CD4-positive, alpha-beta memory T cell (primary cell): ENCODE measurements around the gene SLC35F1. TPM values are rescaled to one million over a fixed set of nuclear protein-coding genes. Genes with fewer than 3 reads are reported as not detected.
A peak's percentile ranks its signal among the peaks of the same experiment; 100 is the strongest.

Experiments used
- CTCF ChIA-PET: fragments of 350-600 bp; sonication (Branson Sonifier 250); formaldehyde crosslinking; loops from one replicate; lab custom pipeline; 2021; ENCODE audit warnings: inconsistent platforms; ENCODE audit not compliant: partially characterized antibody; lab: Charles Lee
- POLR2A ChIA-PET: fragments of 350-600 bp; sonication (Branson Sonifier 250); formaldehyde crosslinking; loops from one replicate; lab custom pipeline; 2021; ENCODE audit not compliant: partially characterized antibody; lab: Charles Lee
- DNase-seq, 5 donors: peaks; one replicate each; pipeline versions ENCODE4 v3.0.0 to v3.0.0-alpha.2; 2020 to 2022; ENCODE audit warnings: mixed read lengths in 1 of 5
- H3K27ac ChIP-seq: one replicate; pipeline ENCODE4 v1.7.0; 2013; ENCODE audit warnings: low read depth, low read length
- H3K27me3 ChIP-seq: 2 replicates; pipeline ENCODE4 v1.7.0; 2013; ENCODE audit warnings: mild to moderate bottlenecking, low read length, moderate library complexity; ENCODE audit not compliant: insufficient read depth
- H3K36me3 ChIP-seq: 2 replicates; pipeline ENCODE4 v1.7.0; 2013; ENCODE audit warnings: mild to moderate bottlenecking, low read length, moderate library complexity; ENCODE audit not compliant: insufficient read depth
- H3K4me1 ChIP-seq: 2 replicates; pipeline ENCODE4 v1.7.0; 2013; ENCODE audit warnings: mild to moderate bottlenecking, low read length, moderate library complexity; ENCODE audit not compliant: insufficient read depth
- H3K4me3 ChIP-seq, 2 donors: one replicate each; pipeline ENCODE4 v1.7.0; 2013; ENCODE audit warnings: low read length in 2 of 2, mild to moderate bottlenecking in 1 of 2
- H3K9me3 ChIP-seq, 2 donors: one replicate each; pipeline ENCODE4 v1.7.0; 2013; ENCODE audit warnings: low read length in 2 of 2, control low read depth in 1 of 2; ENCODE audit not compliant: control insufficient read depth in 1 of 2
- H3K27ac Mint-ChIP-seq, 7 donors: one replicate each; pipeline ENCODE4 v1.8.0; 2020 to 2021; ENCODE audit warnings: mixed read lengths in 7 of 7, mild to moderate bottlenecking in 6 of 7, inconsistent platforms in 3 of 7, moderate library complexity in 3 of 7
- H3K27me3 Mint-ChIP-seq, 2 donors: one replicate each; pipeline ENCODE4 v1.8.0; 2020 to 2021; ENCODE audit warnings: mixed read lengths in 2 of 2
- H3K36me3 Mint-ChIP-seq, 2 donors: one replicate each; pipeline ENCODE4 v1.8.0; 2020 to 2021; ENCODE audit warnings: mixed read lengths in 2 of 2, inconsistent platforms in 1 of 2, mild to moderate bottlenecking in 1 of 2
- H3K4me1 Mint-ChIP-seq, 4 donors: one replicate each; pipeline ENCODE4 v1.8.0; 2020 to 2021; ENCODE audit warnings: mixed read lengths in 4 of 4, mild to moderate bottlenecking in 1 of 4
- H3K4me3 Mint-ChIP-seq, 8 donors: one replicate each; pipeline ENCODE4 v1.8.0; 2020 to 2021; ENCODE audit warnings: mixed read lengths in 8 of 8, mild to moderate bottlenecking in 7 of 8, moderate library complexity in 6 of 8, inconsistent platforms in 3 of 8
- H3K9me3 Mint-ChIP-seq, 8 donors: one replicate each; pipeline ENCODE4 v1.8.0; 2020 to 2021; ENCODE audit warnings: mixed read lengths in 8 of 8, mild to moderate bottlenecking in 5 of 8, inconsistent platforms in 3 of 8, moderate library complexity in 1 of 8
- intact Hi-C: fragments of 100-400 bp; cut with micrococcal nuclease; formaldehyde crosslinking; loops from one replicate; pipeline ENCODE4 v1.15.1; 2023
- polyA plus RNA-seq, 2 donors: library from polyadenylated mRNA; unstranded; fragments of 300-500 nt; fragmentation: Illumina TruSeq; gene quantifications; one replicate each; pipeline ENCODE4 v1.2.3, GENCODE V29; 2021
- total RNA-seq, 2 experiments: library from RNA; stranded (reverse); gene quantifications; one replicate each; pipeline ENCODE4 v1.2.3, GENCODE V29; 2021

SLC35F1 gene
- total and polyA plus RNA-seq, 4 experiments from 2014 or later = not detected

DNA sequence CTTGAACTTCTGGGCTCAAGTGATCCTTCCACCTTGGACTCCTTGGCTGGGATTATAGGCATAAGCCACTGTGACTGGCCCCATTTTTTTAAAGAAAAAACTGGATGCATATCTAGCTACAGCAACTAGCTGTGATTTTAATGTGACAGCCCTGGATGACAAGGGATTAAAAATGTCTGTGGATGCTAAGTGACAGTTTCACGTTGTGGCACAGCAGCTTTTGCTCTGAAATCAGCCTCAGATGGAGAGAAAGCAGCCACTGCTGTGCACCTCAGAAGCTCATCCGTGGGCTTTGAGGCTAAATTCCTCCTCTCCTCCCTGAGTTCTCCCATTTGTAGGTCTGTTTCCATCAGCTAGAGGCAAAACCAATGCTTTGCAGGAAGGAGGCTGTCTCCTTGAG lies 195.3 kb downstream of the SLC35F1 start:
- CTCF ChIA-PET = no interaction called here
- intact Hi-C loops = no loop called here
- no peak overlapping the region for H3K27ac Mint-ChIP-seq

GRCh38 chr6:118103381-118104146 lies 196.5 kb downstream of the SLC35F1 start:
- no peaks in the 10 kb centered on the region for H3K36me3 ChIP-seq
- no peaks in the 10 kb centered on the region for H3K4me1 ChIP-seq
- POLR2A ChIA-PET = no interaction called here

More for the DNA sequence above, 195.3 kb downstream of the SLC35F1 start:
- Histone ChIP-seq H3K4me1 (no peaks in the 10 kb centered on the region), H3K27ac (no peak overlapping the region), H3K4me3 (no peak overlapping the region), H3K27me3 (no peaks in the 10 kb centered on the region), H3K36me3 (no peaks in the 10 kb centered on the region), H3K9me3 (no peaks in the 10 kb centered on the region)
- H3K4me3 Mint-ChIP-seq = no peak overlapping the region
- peaks cover 2 to 3% of the 10 kb centered on the region in 2 donors for H3K27me3 Mint-ChIP-seq
- H3K36me3 Mint-ChIP-seq = no peaks in the 10 kb centered on the region
- POLR2A ChIA-PET = no interaction called here
- H3K4me1 Mint-ChIP-seq = no peaks in the 10 kb centered on the region
- peaks cover 0 to 2% (median 0%) of the 10 kb centered on the region in 8 donors for H3K9me3 Mint-ChIP-seq
- DNase-seq = no peak

DNA sequence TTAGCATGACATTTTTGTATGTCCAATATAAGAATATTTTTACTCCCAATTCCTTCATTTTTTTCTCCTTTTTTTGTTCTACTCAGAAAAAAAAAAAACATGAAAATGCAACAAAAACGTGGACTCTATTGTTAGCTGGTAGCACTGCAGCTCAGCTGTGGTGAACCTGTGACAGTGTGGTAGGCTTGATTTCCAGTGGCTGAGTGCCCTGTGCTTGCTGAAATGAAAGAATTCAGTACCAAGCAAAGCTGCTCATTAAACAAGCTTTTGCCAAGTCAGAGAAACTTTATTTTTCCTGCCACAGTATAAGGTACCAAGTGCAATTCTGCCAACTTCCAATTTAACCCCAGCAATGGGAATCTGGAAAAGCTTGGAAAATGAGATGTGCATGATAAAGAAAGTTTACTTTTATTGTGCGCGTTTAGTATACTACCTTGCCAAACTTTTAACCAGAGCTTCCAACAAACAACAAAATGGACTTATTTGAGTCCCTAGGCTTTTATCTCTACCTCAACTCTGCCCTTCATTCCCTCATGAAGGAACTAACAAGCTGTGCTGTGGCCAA lies 215.2 kb downstream of the SLC35F1 start:
- no peaks in the 10 kb centered on the region for H3K4me1 Mint-ChIP-seq
- no peaks in the 10 kb centered on the region for H3K36me3 Mint-ChIP-seq
- ChIA-PET POLR2A (no interaction called here), CTCF (no interaction called here)
- peaks cover 0 to 2% of the 10 kb centered on the region in 2 donors for H3K27me3 Mint-ChIP-seq
- Histone ChIP-seq H3K27ac (no peak overlapping the region), H3K36me3 (no peaks in the 10 kb centered on the region), H3K27me3 (no peaks in the 10 kb centered on the region), H3K4me3 (no peak overlapping the region), H3K4me1 (no peaks in the 10 kb centered on the region), H3K9me3 (no peaks in the 10 kb centered on the region)
- H3K27ac Mint-ChIP-seq = no peak overlapping the region
- no peak overlapping the region for H3K4me3 Mint-ChIP-seq
- DNase-seq = no peak
- H3K9me3 Mint-ChIP-seq = peaks cover 0 to 2% (median 0%) of the 10 kb centered on the region in 8 donors
- intact Hi-C loops = no loop called here

More at GRCh38 chr6:118103381-118104146, 196.5 kb downstream of the SLC35F1 start:
- no peak for DNase-seq
- H3K27me3 Mint-ChIP-seq = peaks cover 2 to 3% of the 10 kb centered on the region in 2 donors
- intact Hi-C loops = no loop called here
- Histone ChIP-seq H3K4me3 (no peak overlapping the region), H3K9me3 (no peaks in the 10 kb centered on the region), H3K27ac (no peak overlapping the region), H3K27me3 (no peaks in the 10 kb centered on the region)
- H3K27ac Mint-ChIP-seq = no peak overlapping the region
- CTCF ChIA-PET = interaction anchor here (1.2 kb wide), 1 partner anchor 10 kb away, joined by 3 read pairs; no protein-coding TSS in a partner anchor
- peaks cover 0 to 2% (median 0%) of the 10 kb centered on the region in 8 donors for H3K9me3 Mint-ChIP-seq
- H3K36me3 Mint-ChIP-seq = no peaks in the 10 kb centered on the region
- H3K4me1 Mint-ChIP-seq = no peaks in the 10 kb centered on the region
- no peak overlapping the region for H3K4me3 Mint-ChIP-seq

DNA sequence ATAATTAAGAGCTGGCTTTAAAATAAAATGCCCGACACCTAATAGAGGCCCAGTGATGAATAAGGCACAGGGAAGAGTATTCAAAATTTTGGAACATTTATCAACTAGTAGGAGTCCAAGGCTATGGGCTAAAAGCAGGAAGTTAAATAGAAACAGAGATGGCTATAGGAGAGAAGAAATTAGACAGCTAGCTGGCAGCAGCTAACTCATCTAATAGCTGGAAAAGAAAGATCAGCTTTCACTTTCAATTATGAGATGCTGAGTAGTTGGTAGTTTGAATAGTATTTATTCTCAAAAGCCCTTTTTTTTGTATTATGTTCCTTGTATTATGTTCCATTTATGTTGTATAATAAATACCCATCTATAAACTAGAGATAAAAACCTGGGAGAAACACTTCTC lies 215.7 kb downstream of the SLC35F1 start:
- ChIA-PET POLR2A (no interaction called here), CTCF (no interaction called here)
- Mint-ChIP-seq H3K27ac (no peak overlapping the region), H3K9me3 (peaks cover 0 to 2% (median 0%) of the 10 kb centered on the region in 8 donors), H3K27me3 (peaks cover 0 to 2% of the 10 kb centered on the region in 2 donors), H3K4me1 (no peaks in the 10 kb centered on the region), H3K36me3 (no peaks in the 10 kb centered on the region), H3K4me3 (peak overlapping the region in 1 of 8 donors; percentile 27)
- H3K27me3 ChIP-seq = no peaks in the 10 kb centered on the region
- no peak overlapping the region for H3K27ac ChIP-seq
- no peaks in the 10 kb centered on the region for H3K4me1 ChIP-seq
- H3K9me3 ChIP-seq = no peaks in the 10 kb centered on the region
- H3K4me3 ChIP-seq = no peak overlapping the region
- intact Hi-C loops = no loop called here
- no peaks in the 10 kb centered on the region for H3K36me3 ChIP-seq
- no peak for DNase-seq

GRCh38 chr6:118123503-118124037 lies 216.5 kb downstream of the SLC35F1 start:
- no peaks in the 10 kb centered on the region for H3K36me3 ChIP-seq
- Mint-ChIP-seq H3K27me3 (peaks cover 0 to 2% of the 10 kb centered on the region in 2 donors), H3K4me1 (no peaks in the 10 kb centered on the region), H3K36me3 (no peaks in the 10 kb centered on the region), H3K27ac (no peak overlapping the region), H3K4me3 (no peak overlapping the region), H3K9me3 (peaks cover 0 to 2% (median 0%) of the 10 kb centered on the region in 8 donors)
- no peaks in the 10 kb centered on the region for H3K9me3 ChIP-seq
- H3K27ac ChIP-seq = no peak overlapping the region
- intact Hi-C loops = no loop called here
- POLR2A ChIA-PET = no interaction called here
- CTCF ChIA-PET = no interaction called here
- H3K4me3 ChIP-seq = no peak overlapping the region
- DNase-seq = no peak
- H3K4me1 ChIP-seq = no peaks in the 10 kb centered on the region
- no peaks in the 10 kb centered on the region for H3K27me3 ChIP-seq

- no peak overlapping the region for H3K27ac Mint-ChIP-seq
- Histone ChIP-seq H3K4me3 (no peak overlapping the region), H3K36me3 (no peaks in the 10 kb centered on the region), H3K27ac (no peak overlapping the region), H3K4me1 (no peaks in the 10 kb centered on the region), H3K9me3 (no peaks in the 10 kb centered on the region), H3K27me3 (no peaks in the 10 kb centered on the region)
- H3K36me3 Mint-ChIP-seq = no peaks in the 10 kb centered on the region
- H3K4me3 Mint-ChIP-seq = no peak overlapping the region
- intact Hi-C loops = no loop called here
- peaks cover 0 to 2% (median 0%) of the 10 kb centered on the region in 8 donors for H3K9me3 Mint-ChIP-seq
- ChIA-PET CTCF (no interaction called here), POLR2A (no interaction called here)
- DNase-seq = no peak
- peaks cover 0 to 2% of the 10 kb centered on the region in 2 donors for H3K27me3 Mint-ChIP-seq
- no peaks in the 10 kb centered on the region for H3K4me1 Mint-ChIP-seq
Measured at GRCh38 chr6:118124851-118125250, 217.8 kb downstream of the SLC35F1 start.

- intact Hi-C loops = no loop called here
- Histone ChIP-seq H3K9me3 (no peaks in the 10 kb centered on the region), H3K27me3 (no peaks in the 10 kb centered on the region), H3K4me1 (no peaks in the 10 kb centered on the region), H3K4me3 (no peak overlapping the region), H3K27ac (no peak overlapping the region), H3K36me3 (no peaks in the 10 kb centered on the region)
- DNase-seq = no peak
- H3K27me3 Mint-ChIP-seq = peaks cover 0 to 2% of the 10 kb centered on the region in 2 donors
- ChIA-PET POLR2A (no interaction called here), CTCF (no interaction called here)
- no peaks in the 10 kb centered on the region for H3K36me3 Mint-ChIP-seq
- peaks cover 0 to 2% (median 0%) of the 10 kb centered on the region in 8 donors for H3K9me3 Mint-ChIP-seq
- H3K4me3 Mint-ChIP-seq = no peak overlapping the region
- no peaks in the 10 kb centered on the region for H3K4me1 Mint-ChIP-seq
- H3K27ac Mint-ChIP-seq = no peak overlapping the region
Measured at GRCh38 chr6:118128755-118129154, 221.7 kb downstream of the SLC35F1 start.
